HCT116 (cell line): ENCODE results near the gene ZBTB2.

ENCODE experiments used
- EZH2phosphoT487 ChIP-seq: fragments of 200-600 bp; IDR thresholded peaks from 2 replicates; pipeline ENCODE4 v1.6.1; 2018; ENCODE audit warnings: antibody characterized with exemption, borderline replicate concordance
- POLR2A ChIP-seq: IDR thresholded peaks from 2 replicates; pipeline ENCODE4 v1.7.0; 2011; ENCODE audit warnings: borderline replicate concordance; ENCODE audit not compliant: insufficient read depth, insufficient read length; ENCODE audit errors: extremely low read depth
- POLR2AphosphoS5 ChIP-seq: IDR thresholded peaks from 2 replicates; pipeline ENCODE4 v1.6.1; 2011; ENCODE audit warnings: mild to moderate bottlenecking, low read depth, low read length, moderate library complexity
- RAD21 ChIP-seq: IDR thresholded peaks from 2 replicates; pipeline ENCODE4 v1.6.1; 2012; ENCODE audit warnings: low read depth, mild to moderate bottlenecking
- ZNF274 ChIP-seq: fragments of 200-500 bp; sonication (Bioruptor generic); IDR thresholded peaks from 2 replicates; pipeline ENCODE4 v1.6.1; 2014; ENCODE audit warnings: mild to moderate bottlenecking, low read depth, low read length, inconsistent platforms
- TF ChIP-seq, protein P1 (sequence below), 3 experiments: fragments of 200-600 bp in 1 of 3; sonication (generic) in 1 of 3; IDR thresholded peaks in 2 of 3; conservative IDR thresholded peaks in 1 of 3; 2 replicates each; pipeline ENCODE4 v1.5.1; 2012 to 2017; ENCODE audit warnings: low read depth in 2 of 3, low read length in 2 of 3, antibody characterized with exemption in 1 of 3, borderline replicate concordance in 1 of 3, control low read depth in 1 of 3, mild to moderate bottlenecking in 1 of 3, mixed read lengths in 1 of 3, mixed run types in 1 of 3, moderate library complexity in 1 of 3; ENCODE audit not compliant: insufficient read depth in 1 of 3
- TF ChIP-seq, protein P2 (sequence below): IDR thresholded peaks from 2 replicates; pipeline ENCODE4 v1.6.1; 2012
- TF ChIP-seq, protein P3 (sequence below): IDR thresholded peaks from 2 replicates; pipeline ENCODE4 v1.6.1; 2012; ENCODE audit warnings: low read depth

DNA sequence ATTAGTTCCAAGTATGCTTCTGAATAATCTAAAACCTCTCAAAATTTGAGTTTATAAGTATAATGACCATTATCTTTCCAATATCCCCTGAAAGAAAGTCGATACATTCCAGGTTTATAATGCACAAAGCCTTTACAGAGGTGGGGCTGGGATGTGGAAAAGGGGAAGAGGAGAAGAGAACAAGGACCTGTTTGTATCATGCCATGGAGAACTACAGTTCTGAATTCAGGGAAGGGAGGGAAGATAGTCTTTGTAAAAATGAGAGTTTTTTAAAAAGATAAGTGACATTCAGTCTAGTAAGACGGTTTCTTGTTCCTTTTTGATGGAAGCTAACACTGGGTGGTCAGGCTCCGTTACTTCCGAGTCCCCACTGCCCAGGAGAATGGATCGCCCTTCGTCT, 26.1 kb downstream of the ZBTB2 start:
- TF ChIP-seq, protein P1, sequence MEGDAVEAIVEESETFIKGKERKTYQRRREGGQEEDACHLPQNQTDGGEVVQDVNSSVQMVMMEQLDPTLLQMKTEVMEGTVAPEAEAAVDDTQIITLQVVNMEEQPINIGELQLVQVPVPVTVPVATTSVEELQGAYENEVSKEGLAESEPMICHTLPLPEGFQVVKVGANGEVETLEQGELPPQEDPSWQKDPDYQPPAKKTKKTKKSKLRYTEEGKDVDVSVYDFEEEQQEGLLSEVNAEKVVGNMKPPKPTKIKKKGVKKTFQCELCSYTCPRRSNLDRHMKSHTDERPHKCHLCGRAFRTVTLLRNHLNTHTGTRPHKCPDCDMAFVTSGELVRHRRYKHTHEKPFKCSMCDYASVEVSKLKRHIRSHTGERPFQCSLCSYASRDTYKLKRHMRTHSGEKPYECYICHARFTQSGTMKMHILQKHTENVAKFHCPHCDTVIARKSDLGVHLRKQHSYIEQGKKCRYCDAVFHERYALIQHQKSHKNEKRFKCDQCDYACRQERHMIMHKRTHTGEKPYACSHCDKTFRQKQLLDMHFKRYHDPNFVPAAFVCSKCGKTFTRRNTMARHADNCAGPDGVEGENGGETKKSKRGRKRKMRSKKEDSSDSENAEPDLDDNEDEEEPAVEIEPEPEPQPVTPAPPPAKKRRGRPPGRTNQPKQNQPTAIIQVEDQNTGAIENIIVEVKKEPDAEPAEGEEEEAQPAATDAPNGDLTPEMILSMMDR (IDR thresholded peaks at IDR 0.05 in 2 of 3, conservative IDR thresholded peaks at IDR 0.05 in 1 of 3; ENCODE audit: borderline replicate concordance in 1 of 3, insufficient read depth in 1 of 3, low read depth in 2 of 3, low read length in 2 of 3): no peak
- TF ChIP-seq POLR2A (no peak), EZH2phosphoT487 (no peak), POLR2AphosphoS5 (no peak), ZNF274 (no peak), RAD21 (no peak)
- TF ChIP-seq, protein P2, sequence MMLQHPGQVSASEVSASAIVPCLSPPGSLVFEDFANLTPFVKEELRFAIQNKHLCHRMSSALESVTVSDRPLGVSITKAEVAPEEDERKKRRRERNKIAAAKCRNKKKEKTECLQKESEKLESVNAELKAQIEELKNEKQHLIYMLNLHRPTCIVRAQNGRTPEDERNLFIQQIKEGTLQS: no peak
- TF ChIP-seq, protein P3, sequence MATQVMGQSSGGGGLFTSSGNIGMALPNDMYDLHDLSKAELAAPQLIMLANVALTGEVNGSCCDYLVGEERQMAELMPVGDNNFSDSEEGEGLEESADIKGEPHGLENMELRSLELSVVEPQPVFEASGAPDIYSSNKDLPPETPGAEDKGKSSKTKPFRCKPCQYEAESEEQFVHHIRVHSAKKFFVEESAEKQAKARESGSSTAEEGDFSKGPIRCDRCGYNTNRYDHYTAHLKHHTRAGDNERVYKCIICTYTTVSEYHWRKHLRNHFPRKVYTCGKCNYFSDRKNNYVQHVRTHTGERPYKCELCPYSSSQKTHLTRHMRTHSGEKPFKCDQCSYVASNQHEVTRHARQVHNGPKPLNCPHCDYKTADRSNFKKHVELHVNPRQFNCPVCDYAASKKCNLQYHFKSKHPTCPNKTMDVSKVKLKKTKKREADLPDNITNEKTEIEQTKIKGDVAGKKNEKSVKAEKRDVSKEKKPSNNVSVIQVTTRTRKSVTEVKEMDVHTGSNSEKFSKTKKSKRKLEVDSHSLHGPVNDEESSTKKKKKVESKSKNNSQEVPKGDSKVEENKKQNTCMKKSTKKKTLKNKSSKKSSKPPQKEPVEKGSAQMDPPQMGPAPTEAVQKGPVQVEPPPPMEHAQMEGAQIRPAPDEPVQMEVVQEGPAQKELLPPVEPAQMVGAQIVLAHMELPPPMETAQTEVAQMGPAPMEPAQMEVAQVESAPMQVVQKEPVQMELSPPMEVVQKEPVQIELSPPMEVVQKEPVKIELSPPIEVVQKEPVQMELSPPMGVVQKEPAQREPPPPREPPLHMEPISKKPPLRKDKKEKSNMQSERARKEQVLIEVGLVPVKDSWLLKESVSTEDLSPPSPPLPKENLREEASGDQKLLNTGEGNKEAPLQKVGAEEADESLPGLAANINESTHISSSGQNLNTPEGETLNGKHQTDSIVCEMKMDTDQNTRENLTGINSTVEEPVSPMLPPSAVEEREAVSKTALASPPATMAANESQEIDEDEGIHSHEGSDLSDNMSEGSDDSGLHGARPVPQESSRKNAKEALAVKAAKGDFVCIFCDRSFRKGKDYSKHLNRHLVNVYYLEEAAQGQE: no peak
